Endothelial cell of umbilical vein (primary cell): ENCODE measurements around the gene COL13A1. TPM values are rescaled to one million over a fixed set of nuclear protein-coding genes. Genes with fewer than 3 reads are reported as not detected.

Experiments
- BruUV-seq: library from RNA; stranded (reverse); fragments of 400-500 nt; replicated peaks from 2 replicates; lab custom pipeline; 2021; lab: Mats Ljungman, UMichigan
- CTCF ChIA-PET: fragments of 300-600, 350-600 bp; sonication (Branson Sonifier 250); formaldehyde crosslinking; loops from one replicate; lab custom pipeline; 2021; ENCODE audit warnings: antibody characterized with exemption, inconsistent platforms; lab: Charles Lee
- POLR2A ChIA-PET: fragments of 300-600, 350-600 bp; sonication (Branson Sonifier 250); formaldehyde crosslinking; loops from one replicate; lab custom pipeline; 2021; ENCODE audit warnings: antibody characterized with exemption, inconsistent platforms; lab: Charles Lee
- DNase-seq: peaks from one replicate; pipeline ENCODE4 v3.0.0-alpha.2; 2011; ENCODE audit warnings: low read depth, low spot score
- FAIRE-seq: peaks from 2 replicates; lab custom pipeline; 2011; peaks lifted over from hg19 to GRCh38; lab: Jason Lieb, UNC
- H2AFZ ChIP-seq: 2 replicates; pipeline ENCODE4 v1.6.0; 2012; ENCODE audit warnings: low read depth, low read length, control low read depth, inconsistent platforms
- H3K27ac ChIP-seq: 2 replicates; pipeline ENCODE4 v1.5.1; 2011; ENCODE audit warnings: low read depth, mild to moderate bottlenecking, control low read depth, low read length, moderate library complexity; ENCODE audit not compliant: insufficient read depth
- H3K27me3 ChIP-seq, 2 experiments: 2 replicates each; pipeline versions ENCODE4 v1.6.0 to v1.6.1; 2011; ENCODE audit warnings: low read length in 2 of 2, mixed read lengths in 1 of 2; ENCODE audit not compliant: control insufficient read depth in 2 of 2, insufficient read depth in 2 of 2
- H3K36me3 ChIP-seq, 2 experiments: 2 replicates in 1 of 2; 3 replicates in 1 of 2; pipeline ENCODE4 v1.5.1; 2011; ENCODE audit warnings: low read length in 2 of 2, mild to moderate bottlenecking in 1 of 2, moderate library complexity in 1 of 2; ENCODE audit not compliant: control insufficient read depth in 2 of 2, insufficient read depth in 2 of 2; ENCODE audit errors: extremely low read depth in 1 of 2
- H3K4me1 ChIP-seq: 3 replicates; pipeline ENCODE4 v1.5.1; 2011; ENCODE audit warnings: mild to moderate bottlenecking, low read length; ENCODE audit not compliant: control insufficient read depth, insufficient read depth; ENCODE audit errors: extremely low read depth
- H3K4me2 ChIP-seq: 2 replicates; pipeline ENCODE4 v1.6.1; 2011; ENCODE audit warnings: low read length, control low read depth, mixed read lengths; ENCODE audit not compliant: insufficient read depth
- H3K4me3 ChIP-seq, 3 experiments: fragments of 200-600 bp in 1 of 3; sonication (generic), shearing (Covaris generic) in 1 of 3; replicated peaks in 1 of 3; 2 replicates each; pipeline ENCODE4 v1.5.1; 2011 to 2016; ENCODE audit warnings: control low read depth in 3 of 3, low read length in 3 of 3, mild to moderate bottlenecking in 2 of 3, inconsistent platforms in 1 of 3, low read depth in 1 of 3, moderate library complexity in 1 of 3; ENCODE audit not compliant: insufficient read depth in 1 of 3
- H3K79me2 ChIP-seq: 2 replicates; pipeline ENCODE4 v1.6.0; 2012; ENCODE audit warnings: low read length, inconsistent platforms; ENCODE audit not compliant: control insufficient read depth, insufficient read depth
- H3K9ac ChIP-seq: replicated peaks from 2 replicates; pipeline ENCODE3; 2011; ENCODE audit warnings: low read length, control low read depth; ENCODE audit not compliant: insufficient read depth; ENCODE audit errors: extremely low read depth
- H3K9me1 ChIP-seq: replicated peaks from 3 replicates; pipeline ENCODE4 v1.6.0; 2011; ENCODE audit warnings: mild to moderate bottlenecking, low read length; ENCODE audit not compliant: control insufficient read depth, insufficient read depth; ENCODE audit errors: extremely low read depth
- H3K9me3 ChIP-seq: replicated peaks from 2 replicates; pipeline ENCODE4 v1.5.1; 2012; ENCODE audit warnings: low read length, inconsistent platforms; ENCODE audit not compliant: control insufficient read depth, insufficient read depth
- H4K20me1 ChIP-seq: replicated peaks from 2 replicates; pipeline ENCODE3; 2011; ENCODE audit warnings: mild to moderate bottlenecking, low read length; ENCODE audit not compliant: control insufficient read depth, insufficient read depth; ENCODE audit errors: extremely low read depth
- FOS ChIP-seq: IDR thresholded peaks from 2 replicates; pipeline ENCODE4 v1.6.1; 2011; ENCODE audit warnings: mild to moderate bottlenecking, low read length, moderate library complexity, borderline replicate concordance; ENCODE audit not compliant: insufficient read depth
- GATA2 ChIP-seq: IDR thresholded peaks from 2 replicates; pipeline ENCODE4 v1.7.0; 2011; ENCODE audit warnings: low read depth, mild to moderate bottlenecking, moderate library complexity, mixed read lengths, low read length; ENCODE audit not compliant: insufficient read length, insufficient read depth
- POLR2A ChIP-seq: IDR thresholded peaks from 2 replicates; pipeline ENCODE4 v1.6.1; 2012; ENCODE audit warnings: low read depth, mild to moderate bottlenecking, control low read depth, low read length
- dilution Hi-C: fragments of 300-500 bp; cut with MboI; formaldehyde crosslinking; loops from one replicate; pipeline ENCODE4 v1.15.0; 2019; ENCODE audit warnings: low sequenced_read_pairs; ENCODE audit not compliant: extremely low pct_ligation_motif_present
- intact Hi-C: fragments of 100-400 bp; cut with micrococcal nuclease; formaldehyde crosslinking; loops from one replicate; pipeline ENCODE4 v1.10.0; 2022
- polyA plus RNA-seq, 4 experiments: library from polyadenylated mRNA; depleted of rRNA in 3 of 4; stranded (reverse) in 3 of 4; unstranded in 1 of 4; fragments of >200 nt; gene quantifications; 2 replicates each; pipeline versions ENCODE4 v1.2.1 to v1.2.3, GENCODE V29; 2011 to 2012; ENCODE audit warnings: missing spikeins in 1 of 4
- total RNA-seq: library from RNA; stranded (reverse); gene quantifications from 2 replicates; pipeline ENCODE4 v1.2.3, GENCODE V29; 2021
- TF ChIP-seq, protein P1 (sequence below): IDR thresholded peaks from 2 replicates; pipeline ENCODE4 v1.6.1; 2011; ENCODE audit not compliant: insufficient read depth, insufficient read length

The COL13A1 gene
- total and polyA plus RNA-seq, 2 donors (not counting 3 experiments of a cell fraction or from before 2014, with no cell fraction given) = 21.4 to 47.5 TPM

DNA sequence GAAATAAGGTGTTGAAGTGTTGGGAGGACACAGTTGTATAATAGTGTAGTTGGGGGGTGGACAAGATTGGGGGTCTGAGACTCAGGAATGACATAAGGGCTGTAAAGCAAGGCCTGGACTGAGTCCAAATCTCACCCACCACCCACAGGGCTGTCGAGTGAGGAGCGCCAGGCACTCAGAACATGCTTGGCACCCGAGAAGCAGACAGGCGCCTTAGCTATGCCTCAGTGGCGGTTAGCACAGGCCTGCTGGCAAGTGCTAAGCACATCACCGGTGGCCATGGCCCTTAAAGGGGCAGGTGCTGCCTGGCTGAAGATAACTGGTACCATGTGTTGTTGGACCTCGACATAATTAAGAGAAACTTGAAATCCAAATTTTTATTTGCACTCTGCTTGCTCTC is 90.7 kb downstream of the COL13A1 start:
- H3K4me1 ChIP-seq = no peaks in the 10 kb centered on the region
- no peak for DNase-seq
- no peak overlapping the region for H2AFZ ChIP-seq
- BruUV-seq = no TSS peak
- H3K27ac ChIP-seq = no peak overlapping the region
- H3K36me3 ChIP-seq = no peaks in the 10 kb centered on the region
- no peaks in the 10 kb centered on the region for H3K9me3 ChIP-seq
- FAIRE-seq = no peak
- H3K79me2 ChIP-seq = no peaks in the 10 kb centered on the region
- H4K20me1 ChIP-seq = no peaks in the 10 kb centered on the region
- no peak overlapping the region for H3K4me3 ChIP-seq
- no peak overlapping the region for H3K4me2 ChIP-seq
- ChIA-PET CTCF (interaction anchor here (3.9 kb wide), 1 partner anchor 9 kb away, joined by 17 read pairs; no protein-coding TSS in a partner anchor), POLR2A (no interaction called here)
- no peaks in the 10 kb centered on the region for H3K9me1 ChIP-seq
- no peak overlapping the region for H3K9ac ChIP-seq
- dilution Hi-C loops = no loop called here
- no peaks in the 10 kb centered on the region for H3K27me3 ChIP-seq
- TF ChIP-seq, protein P1, sequence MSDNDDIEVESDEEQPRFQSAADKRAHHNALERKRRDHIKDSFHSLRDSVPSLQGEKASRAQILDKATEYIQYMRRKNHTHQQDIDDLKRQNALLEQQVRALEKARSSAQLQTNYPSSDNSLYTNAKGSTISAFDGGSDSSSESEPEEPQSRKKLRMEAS = no peak
- no peak for TF ChIP-seq FOS
- no peak for TF ChIP-seq GATA2
- TF ChIP-seq POLR2A = no peak
- intact Hi-C loops = no loop called here

DNA sequence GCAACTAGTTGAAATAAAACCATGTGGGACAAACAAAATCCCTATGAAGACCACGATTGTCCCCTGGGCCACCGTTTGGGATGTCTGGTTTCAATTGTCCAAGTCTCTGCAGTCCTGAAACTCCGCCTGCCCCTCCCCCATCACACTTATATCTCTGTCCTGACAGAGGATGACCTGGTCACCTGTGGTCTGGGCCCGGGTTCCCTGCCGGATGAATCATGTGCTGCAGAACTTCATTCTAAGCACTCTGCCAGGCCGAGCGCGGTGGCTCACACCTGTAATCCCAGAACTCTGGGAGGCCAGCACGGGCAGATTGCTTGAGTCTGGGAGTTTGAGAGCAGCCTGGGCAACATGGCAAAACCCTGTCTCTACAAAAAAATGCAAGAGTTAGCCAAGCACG is 91.1 kb downstream of the COL13A1 start:
- H3K9ac ChIP-seq = no peak overlapping the region
- TF ChIP-seq, protein P1 = no peak
- TF ChIP-seq POLR2A = no peak
- H4K20me1 ChIP-seq = no peaks in the 10 kb centered on the region
- no peaks in the 10 kb centered on the region for H3K27me3 ChIP-seq
- H3K79me2 ChIP-seq = no peaks in the 10 kb centered on the region
- CTCF ChIA-PET = interaction anchor here (1.6 to 3.9 kb wide), 2 partner anchors 8 to 92 kb away, joined by 5 to 17 read pairs; partner anchors contain the start of gene COL13A1
- no peaks in the 10 kb centered on the region for H3K9me1 ChIP-seq
- FAIRE-seq (no peak), DNase-seq (no peak)
- no peaks in the 10 kb centered on the region for H3K4me1 ChIP-seq
- H3K27ac ChIP-seq = no peak overlapping the region
- POLR2A ChIA-PET = no interaction called here
- H3K9me3 ChIP-seq = no peaks in the 10 kb centered on the region
- H2AFZ ChIP-seq = no peak overlapping the region
- intact Hi-C loops = no loop called here
- dilution Hi-C loops = no loop called here
- no peak overlapping the region for H3K4me2 ChIP-seq
- BruUV-seq = no TSS peak
- no peaks in the 10 kb centered on the region for H3K36me3 ChIP-seq
- no peak overlapping the region for H3K4me3 ChIP-seq
